DOHH2 (cell line): ENCODE measurements around the gene HIBADH.

ENCODE experiments used
- H3F3A ChIP-seq: fragments of 200-600 bp; sonication (generic), shearing (Covaris generic); 2 replicates; pipeline ENCODE4 v1.6.0; 2016; ENCODE audit warnings: antibody characterized with exemption, mild to moderate bottlenecking; ENCODE audit not compliant: control insufficient read depth, insufficient read depth
- H3K27ac ChIP-seq: fragments of 200-600 bp; sonication (generic); 2 replicates; pipeline ENCODE4 v1.5.1; 2014; ENCODE audit warnings: low read depth, mild to moderate bottlenecking, low read length, moderate library complexity
- H3K27me3 ChIP-seq: fragments of 200-600 bp; sonication (generic); 2 replicates; pipeline ENCODE4 v1.6.1; 2014; ENCODE audit warnings: mild to moderate bottlenecking, low read length, mixed read lengths; ENCODE audit not compliant: control insufficient read depth
- H3K36me3 ChIP-seq: fragments of 200-600 bp; sonication (generic); 2 replicates; pipeline ENCODE4 v1.6.1; 2014; ENCODE audit warnings: mild to moderate bottlenecking, low read length, moderate library complexity, mixed read lengths; ENCODE audit not compliant: control insufficient read depth
- H3K4me1 ChIP-seq: fragments of 200-600 bp; sonication (generic); 2 replicates; pipeline ENCODE4 v1.6.1; 2014; ENCODE audit warnings: mild to moderate bottlenecking, low read length, mixed read lengths; ENCODE audit not compliant: control insufficient read depth
- H3K4me2 ChIP-seq: fragments of 200-600 bp; sonication (generic); 2 replicates; pipeline ENCODE4 v1.6.0; 2014; ENCODE audit warnings: mild to moderate bottlenecking, low read length, moderate library complexity
- H3K4me3 ChIP-seq: fragments of 200-600 bp; sonication (generic); 2 replicates; pipeline ENCODE4 v1.5.1; 2014; ENCODE audit warnings: mild to moderate bottlenecking, low read length, mixed read lengths
- H3K79me2 ChIP-seq: fragments of 200-600 bp; sonication (generic); 2 replicates; pipeline ENCODE4 v1.6.1; 2014; ENCODE audit warnings: mild to moderate bottlenecking, low read length, mixed read lengths; ENCODE audit not compliant: control insufficient read depth
- H3K9me2 ChIP-seq: fragments of 200-600 bp; sonication (generic); replicated peaks from 2 replicates; pipeline ENCODE4 v1.6.1; 2014; ENCODE audit warnings: mild to moderate bottlenecking, low read length, mixed read lengths; ENCODE audit not compliant: control insufficient read depth
- H3K9me3 ChIP-seq: fragments of 200-600 bp; sonication (generic); 2 replicates; pipeline ENCODE4 v1.6.1; 2014; ENCODE audit warnings: antibody characterized with exemption, low read length, mixed read lengths; ENCODE audit not compliant: control insufficient read depth, insufficient read depth
- H4K20me1 ChIP-seq: fragments of 200-600 bp; sonication (generic); 2 replicates; pipeline ENCODE4 v1.6.0; 2014; ENCODE audit warnings: low read depth, mild to moderate bottlenecking, antibody characterized with exemption, low read length, moderate library complexity; ENCODE audit not compliant: control insufficient read depth, insufficient read depth
- CTCF ChIP-seq: fragments of 200-600 bp; sonication (generic); IDR thresholded peaks from one replicate; pipeline ENCODE4 v1.5.1; 2014; ENCODE audit warnings: antibody characterized with exemption, mild to moderate bottlenecking, low read depth, low read length; ENCODE audit not compliant: poor library complexity, severe bottlenecking
- EZH2phosphoT487 ChIP-seq: fragments of 200-600 bp; sonication (generic); IDR thresholded peaks from 2 replicates; pipeline ENCODE4 v1.6.1; 2017; ENCODE audit warnings: borderline replicate concordance, mild to moderate bottlenecking, antibody characterized with exemption, low read length, moderate library complexity, mixed read lengths

The HIBADH gene

GRCh38 chr7:27708485-27708884 lies 45.8 kb upstream of the HIBADH start:
- Histone ChIP-seq H3K27ac (no peak overlapping the region), H4K20me1 (no peaks in the 10 kb centered on the region), H3K9me3 (peaks cover 6% of the 10 kb centered on the region; the same call in 1 of the 2 replicates), H3K27me3 (0 out of 2 replicates have a peak, but pooled peaks cover 6% of the 10 kb centered on the region), H3K4me3 (no peak overlapping the region), H3K36me3 (no peaks in the 10 kb centered on the region), H3K9me2 (no peaks in the 10 kb centered on the region), H3K4me2 (no peak overlapping the region), H3F3A (no peaks in the 10 kb centered on the region), H3K79me2 (no peaks in the 10 kb centered on the region), H3K4me1 (peaks cover 6% of the 10 kb centered on the region)
- TF ChIP-seq EZH2phosphoT487 (no peak), CTCF (no peak)

- H3K27ac ChIP-seq, result no peak overlapping the region
- H3K4me3 ChIP-seq, result no peak overlapping the region
- no peaks in the 10 kb centered on the region for H3K9me3 ChIP-seq
- H3K9me2 ChIP-seq, result no peaks in the 10 kb centered on the region
- H4K20me1 ChIP-seq, result no peaks in the 10 kb centered on the region
- TF ChIP-seq EZH2phosphoT487 (no peak), CTCF (no peak)
- H3K79me2 ChIP-seq, result no peaks in the 10 kb centered on the region
- H3F3A ChIP-seq, result no peaks in the 10 kb centered on the region
- 0 out of 2 replicates have a peak, but pooled peaks cover 6% of the 10 kb centered on the region for H3K27me3 ChIP-seq
- no peaks in the 10 kb centered on the region for H3K36me3 ChIP-seq
- H3K4me1 ChIP-seq, result no peaks in the 10 kb centered on the region
- H3K4me2 ChIP-seq, result no peak overlapping the region
Measured at GRCh38 chr7:27705200-27705594, 42.5 kb upstream of the HIBADH start.

GRCh38 chr7:27704422-27705199 lies 41.9 kb upstream of the HIBADH start:
- no peaks in the 10 kb centered on the region for H3K79me2 ChIP-seq
- H3K27ac ChIP-seq, result no peak overlapping the region
- no peak for TF ChIP-seq EZH2phosphoT487
- TF ChIP-seq CTCF, result no peak
- H3F3A ChIP-seq, result 0 out of 2 replicates have a peak, but pooled peaks cover 3% of the 10 kb centered on the region
- no peaks in the 10 kb centered on the region for H3K4me1 ChIP-seq
- H3K36me3 ChIP-seq, result no peaks in the 10 kb centered on the region
- no peak overlapping the region for H3K4me2 ChIP-seq
- no peaks in the 10 kb centered on the region for H3K9me3 ChIP-seq
- 0 out of 2 replicates have a peak, but pooled peaks cover 6% of the 10 kb centered on the region for H3K27me3 ChIP-seq
- no peaks in the 10 kb centered on the region for H4K20me1 ChIP-seq
- H3K9me2 ChIP-seq, result no peaks in the 10 kb centered on the region
- no peak overlapping the region for H3K4me3 ChIP-seq
